Left ventricle myocardium inferior (tissue), 1 donor: ENCODE results near the gene PRCP. TPM values are rescaled to one million over a fixed set of nuclear protein-coding genes. Genes with fewer than 3 reads are reported as not detected.
"Not testable (repeated sequence)": the region's sequence is repeated elsewhere in the genome, so short reads cannot be mapped to it uniquely, and the experiment has no call there.

Experiments used
- DNase-seq: peaks from one replicate; pipeline ENCODE4 v3.0.0-alpha.2; 2020
- H3K27ac ChIP-seq: fragments of 200-600 bp; replicated peaks from 2 replicates; pipeline ENCODE4 v1.8.0; 2021
- H3K27me3 ChIP-seq: fragments of 200-600 bp; 2 replicates; pipeline ENCODE4 v1.8.0; 2021; ENCODE audit warnings: low read depth
- H3K36me3 ChIP-seq: fragments of 200-600 bp; 2 replicates; pipeline ENCODE4 v1.8.0; 2021
- H3K4me1 ChIP-seq: fragments of 200-600 bp; 2 replicates; pipeline ENCODE4 v1.8.0; 2021
- H3K4me3 ChIP-seq: fragments of 200-600 bp; 2 replicates; pipeline ENCODE4 v1.8.0; 2021; ENCODE audit warnings: mild to moderate bottlenecking, moderate library complexity
- H3K9me3 ChIP-seq: fragments of 200-600 bp; replicated peaks from 2 replicates; pipeline ENCODE4 v1.8.0; 2021
- intact Hi-C: fragments of 100-400 bp; cut with micrococcal nuclease; formaldehyde crosslinking; loops from one replicate; pipeline ENCODE4 v1.11.0; 2022
- total RNA-seq: library from RNA; stranded (reverse); fragmentation: NEBNext Ultra II Directional; extraction: Animal tissue kit (Norgen Biotek cat#: 25700); gene quantifications from one replicate; pipeline ENCODE4 v1.2.1, GENCODE V29; 2021
- TF ChIP-seq, protein P1 (sequence below): fragments of 200-600 bp; IDR thresholded peaks from 2 replicates; pipeline ENCODE4 v1.8.0; 2021; ENCODE audit warnings: antibody characterized with exemption, mild to moderate bottlenecking, borderline replicate concordance
- donor health status: DM: no; HTN: yes; CAD: no; lungs with severe emphysema.

The PRCP gene
- total RNA-seq, 1 donor from 2014 or later: 40.2 TPM

DNA sequence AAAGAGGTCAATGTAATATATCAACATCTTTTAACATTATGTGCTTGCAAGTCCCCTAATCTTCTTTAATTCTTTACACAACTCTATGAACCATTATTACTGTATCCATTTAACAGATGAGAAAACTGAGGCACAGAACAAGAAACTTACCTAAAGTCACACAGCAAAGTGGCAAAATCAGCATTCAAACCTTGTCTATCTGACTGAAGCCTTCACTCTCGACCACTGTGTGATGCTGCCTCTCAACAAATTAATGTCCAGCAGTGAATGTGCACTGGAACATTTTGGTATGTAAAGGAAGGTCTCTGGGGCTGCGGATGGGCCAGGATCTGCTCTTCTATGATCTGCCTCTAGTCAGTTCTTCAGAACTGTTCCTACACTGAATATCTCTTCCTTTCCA lies 42.1 kb downstream of the PRCP start:
- Histone ChIP-seq H3K27me3 (no peaks in the 10 kb centered on the region), H3K4me3 (no peak overlapping the region), H3K36me3 (no peaks in the 10 kb centered on the region), H3K27ac (no peak overlapping the region), H3K4me1 (no peaks in the 10 kb centered on the region), H3K9me3 (no peaks in the 10 kb centered on the region)
- TF ChIP-seq, protein P1, sequence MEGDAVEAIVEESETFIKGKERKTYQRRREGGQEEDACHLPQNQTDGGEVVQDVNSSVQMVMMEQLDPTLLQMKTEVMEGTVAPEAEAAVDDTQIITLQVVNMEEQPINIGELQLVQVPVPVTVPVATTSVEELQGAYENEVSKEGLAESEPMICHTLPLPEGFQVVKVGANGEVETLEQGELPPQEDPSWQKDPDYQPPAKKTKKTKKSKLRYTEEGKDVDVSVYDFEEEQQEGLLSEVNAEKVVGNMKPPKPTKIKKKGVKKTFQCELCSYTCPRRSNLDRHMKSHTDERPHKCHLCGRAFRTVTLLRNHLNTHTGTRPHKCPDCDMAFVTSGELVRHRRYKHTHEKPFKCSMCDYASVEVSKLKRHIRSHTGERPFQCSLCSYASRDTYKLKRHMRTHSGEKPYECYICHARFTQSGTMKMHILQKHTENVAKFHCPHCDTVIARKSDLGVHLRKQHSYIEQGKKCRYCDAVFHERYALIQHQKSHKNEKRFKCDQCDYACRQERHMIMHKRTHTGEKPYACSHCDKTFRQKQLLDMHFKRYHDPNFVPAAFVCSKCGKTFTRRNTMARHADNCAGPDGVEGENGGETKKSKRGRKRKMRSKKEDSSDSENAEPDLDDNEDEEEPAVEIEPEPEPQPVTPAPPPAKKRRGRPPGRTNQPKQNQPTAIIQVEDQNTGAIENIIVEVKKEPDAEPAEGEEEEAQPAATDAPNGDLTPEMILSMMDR: no peak
- intact Hi-C loops: no loop called here
- no peak for DNase-seq

DNA sequence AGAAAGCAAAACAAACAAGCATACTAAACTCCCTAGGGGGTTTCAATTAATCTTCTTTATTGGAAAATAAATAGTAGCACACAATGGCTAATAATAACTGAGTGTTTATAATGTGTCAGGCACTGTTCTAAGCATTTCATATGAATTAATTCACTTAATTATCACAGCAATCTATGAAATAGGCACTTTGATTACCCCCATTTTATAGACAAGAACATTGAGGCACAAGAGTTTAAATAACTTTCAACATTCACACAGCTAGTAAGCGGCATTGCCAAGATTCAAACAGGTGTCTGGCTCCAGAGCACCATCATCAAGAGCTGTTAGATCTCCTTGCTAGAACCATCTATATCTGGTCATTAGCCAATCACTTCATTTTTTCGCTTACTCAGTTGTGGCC lies 43.1 kb downstream of the PRCP start:
- Histone ChIP-seq H3K4me1 (no peaks in the 10 kb centered on the region), H3K27me3 (no peaks in the 10 kb centered on the region), H3K4me3 (no peak overlapping the region), H3K9me3 (no peaks in the 10 kb centered on the region), H3K36me3 (no peaks in the 10 kb centered on the region), H3K27ac (no peak overlapping the region)
- TF ChIP-seq, protein P1: no peak
- no peak for DNase-seq
- intact Hi-C loops: no loop called here

DNA sequence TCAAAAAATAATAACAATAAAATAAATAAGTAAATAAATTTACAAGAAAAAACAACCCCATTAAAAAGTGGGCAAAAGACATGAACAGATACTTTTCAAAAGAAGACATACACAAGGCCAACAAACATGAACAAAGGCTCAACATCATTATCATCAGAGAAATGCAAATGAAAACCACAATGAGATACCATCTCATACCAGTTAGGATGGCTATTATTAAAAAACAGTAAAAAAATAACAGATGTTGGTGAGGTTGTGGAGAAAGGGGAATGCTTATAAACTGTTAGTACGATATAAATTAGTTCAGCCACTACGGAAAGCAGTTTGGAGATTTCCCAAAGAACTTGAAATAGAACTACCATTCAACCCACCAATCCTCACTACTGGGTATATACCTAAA lies 44.6 kb downstream of the PRCP start:
- H3K9me3 ChIP-seq: no peaks in the 10 kb centered on the region
- H3K27ac ChIP-seq: no peak overlapping the region
- TF ChIP-seq, protein P1: no peak
- DNase-seq: no peak
- no peaks in the 10 kb centered on the region for H3K36me3 ChIP-seq
- no peak overlapping the region for H3K4me3 ChIP-seq
- H3K27me3 ChIP-seq: no peaks in the 10 kb centered on the region
- intact Hi-C loops: no loop called here
- H3K4me1 ChIP-seq: no peaks in the 10 kb centered on the region

DNA sequence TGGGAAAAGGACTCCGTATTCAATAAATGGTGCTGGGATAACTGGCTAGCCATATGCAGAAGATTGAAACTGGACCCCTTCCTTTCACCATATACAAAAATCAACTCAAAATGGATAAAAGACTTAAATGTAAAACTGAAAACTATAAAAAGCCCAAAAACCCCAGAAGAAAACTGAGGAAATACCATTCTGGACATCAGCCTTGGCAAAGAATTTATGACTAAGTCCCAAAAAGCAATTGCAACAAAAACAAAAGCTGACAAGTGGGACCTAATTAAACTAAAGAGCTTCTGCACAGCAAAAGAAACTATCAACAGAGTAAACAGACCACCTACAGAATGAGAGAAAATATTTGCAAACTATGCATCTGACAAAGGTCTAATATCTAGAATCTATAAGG lies 45.3 kb downstream of the PRCP start:
- H3K4me1 ChIP-seq, H3K27me3 ChIP-seq, DNase-seq, H3K36me3 ChIP-seq, intact Hi-C loops, H3K27ac ChIP-seq, H3K4me3 ChIP-seq, H3K9me3 ChIP-seq: not testable (repeated sequence)

DNA sequence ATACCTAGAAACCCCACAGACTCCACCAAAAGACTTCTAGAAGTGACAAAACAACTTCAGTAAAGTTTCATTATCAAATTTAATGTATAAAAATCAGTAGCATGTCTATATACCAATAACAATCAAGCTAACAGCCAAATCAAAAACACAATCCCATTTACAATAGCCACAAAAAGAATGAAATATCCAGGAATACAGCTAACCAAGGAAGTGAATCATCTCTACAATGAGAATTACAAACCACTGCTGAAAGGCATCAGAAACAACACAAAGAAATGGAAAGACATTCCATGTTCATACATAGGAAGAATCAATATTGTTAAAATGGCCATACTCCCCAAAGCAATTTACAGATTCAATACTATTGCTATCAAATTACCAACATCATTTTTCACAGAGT lies 46.0 kb downstream of the PRCP start:
- intact Hi-C loops: no loop called here
- no peaks in the 10 kb centered on the region for H3K4me1 ChIP-seq
- H3K4me3 ChIP-seq: no peak overlapping the region
- no peaks in the 10 kb centered on the region for H3K9me3 ChIP-seq
- no peak overlapping the region for H3K27ac ChIP-seq
- TF ChIP-seq, protein P1: no peak
- no peak for DNase-seq
- peaks cover 3% of the 10 kb centered on the region for H3K36me3 ChIP-seq
- H3K27me3 ChIP-seq: no peaks in the 10 kb centered on the region

DNA sequence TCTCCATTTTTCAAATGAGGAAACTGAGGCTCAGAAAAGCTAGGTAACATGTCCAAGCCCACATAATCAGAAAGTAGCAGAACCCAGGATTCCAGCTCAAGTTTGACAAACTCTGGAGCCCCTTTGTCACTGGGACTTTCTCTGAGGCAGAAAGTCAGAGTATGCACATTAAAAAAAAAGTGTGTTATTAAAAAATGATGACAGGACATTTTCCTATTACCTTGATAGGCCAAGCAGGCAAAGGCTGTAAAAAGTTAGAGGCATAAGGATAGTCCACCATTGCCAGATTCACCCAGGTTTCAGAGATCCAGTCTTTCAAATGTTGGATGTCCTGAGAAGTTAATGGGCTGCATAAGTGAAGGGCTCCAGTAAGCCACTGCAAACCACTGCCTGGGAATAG lies 51.4 kb downstream of the PRCP start:
- no peaks in the 10 kb centered on the region for H3K9me3 ChIP-seq
- intact Hi-C loops: no loop called here
- H3K4me3 ChIP-seq: no peak overlapping the region
- H3K27ac ChIP-seq: no peak overlapping the region
- no peaks in the 10 kb centered on the region for H3K4me1 ChIP-seq
- TF ChIP-seq, protein P1: no peak
- no peaks in the 10 kb centered on the region for H3K27me3 ChIP-seq
- H3K36me3 ChIP-seq: peaks cover 11% of the 10 kb centered on the region
- no peak for DNase-seq
